ENCODE measurements around the gene TMEM267.
"Not testable (repeated sequence)": the region's sequence is repeated elsewhere in the genome, so short reads cannot be mapped to it uniquely, and the experiment has no call there.

Gene TMEM267, protein sequence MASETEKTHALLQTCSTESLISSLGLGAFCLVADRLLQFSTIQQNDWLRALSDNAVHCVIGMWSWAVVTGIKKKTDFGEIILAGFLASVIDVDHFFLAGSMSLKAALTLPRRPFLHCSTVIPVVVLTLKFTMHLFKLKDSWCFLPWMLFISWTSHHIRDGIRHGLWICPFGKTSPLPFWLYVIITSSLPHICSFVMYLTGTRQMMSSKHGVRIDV

DNA sequence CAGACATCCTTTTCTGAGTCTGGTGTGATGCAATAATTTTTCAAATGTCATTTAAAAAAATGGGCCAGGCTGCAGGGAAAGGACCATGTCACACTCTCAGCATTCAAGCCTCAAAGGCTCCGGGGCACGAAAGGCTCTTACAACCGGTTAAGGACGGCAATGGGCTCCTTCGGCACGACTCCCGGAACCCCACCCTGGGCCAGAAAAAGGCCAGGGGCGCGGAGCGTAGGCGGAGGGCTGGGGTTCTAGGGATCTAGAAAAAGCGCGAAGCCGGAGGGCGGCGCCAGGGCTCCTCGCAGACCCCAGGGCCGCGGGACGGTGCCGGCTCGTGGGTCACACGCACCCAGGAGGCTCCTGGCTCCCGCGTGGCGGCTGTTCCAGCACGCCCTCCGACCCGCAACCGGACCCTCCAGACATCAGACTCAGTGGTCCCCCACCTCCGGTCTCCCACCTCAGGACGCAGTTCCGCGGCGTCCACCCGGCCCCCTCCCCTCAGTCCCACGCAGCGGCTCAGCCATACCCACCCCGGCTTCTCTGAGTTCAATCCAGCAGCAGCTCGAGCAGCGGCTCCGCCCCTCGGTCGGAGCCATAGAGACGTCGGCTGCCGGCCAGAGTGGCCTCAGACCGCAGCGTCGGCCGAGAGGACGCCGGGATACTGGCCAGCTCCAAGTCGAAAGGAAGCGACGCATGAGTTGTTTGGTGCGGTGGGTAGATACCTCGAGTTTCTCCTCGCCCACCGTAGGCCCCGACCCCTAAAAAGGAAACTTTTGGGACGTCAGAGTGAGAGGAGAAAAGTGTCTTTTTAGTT, at the start of gene TMEM267:
TSS of gene TMEM267 (minus strand) at position 568 of the 808 bp plus-strand sequence. CDS start 29,896 bp downstream, outside the sequence.
- Mint-ChIP-seq H3K4me3 (peak within 1 kb of the TSS; percentile 98), H3K9me3 (no peaks in the 10 kb centered on the region), H3K27me3 (ENCODE audit: low read depth) (no peaks in the 10 kb centered on the region), H3K36me3 (ENCODE audit: low read depth) (peaks cover 14% of the 10 kb centered on the region), H3K27ac (peak within 1 kb of the TSS; percentile 100), H3K4me1 (ENCODE audit: low read depth) (peaks cover 39% of the 10 kb centered on the region)
- peak; percentile 84 for DNase-seq (ENCODE audit: low spot score)

DNA sequence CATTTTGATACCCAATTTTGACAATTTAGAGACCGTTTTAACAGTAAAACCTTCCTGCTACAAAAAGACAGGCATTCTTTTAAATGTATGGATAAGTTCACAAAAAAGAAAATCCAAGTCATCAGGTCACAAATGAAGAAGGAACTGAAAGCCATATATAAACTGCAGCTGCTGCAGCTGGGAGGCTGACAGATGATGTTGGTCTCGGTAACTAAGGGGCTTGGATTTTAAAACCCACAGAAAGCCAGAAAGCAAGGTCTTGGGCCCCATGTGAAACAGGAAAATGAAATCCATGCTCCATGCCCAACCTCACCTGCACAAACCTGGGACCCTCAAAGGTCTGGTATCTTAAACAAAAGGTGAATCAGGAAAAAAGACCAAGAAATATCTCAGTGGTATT, 47.0 kb upstream of the TMEM267 start:
- Mint-ChIP-seq H3K4me3 (no peak overlapping the region), H3K9me3 (no peaks in the 10 kb centered on the region), H3K27me3 (ENCODE audit: low read depth) (no peaks in the 10 kb centered on the region), H3K36me3 (ENCODE audit: low read depth) (peaks cover 71% of the 10 kb centered on the region), H3K27ac (no peak overlapping the region), H3K4me1 (ENCODE audit: low read depth) (peaks cover 19% of the 10 kb centered on the region)
- no peak for DNase-seq (ENCODE audit: low spot score)

DNA sequence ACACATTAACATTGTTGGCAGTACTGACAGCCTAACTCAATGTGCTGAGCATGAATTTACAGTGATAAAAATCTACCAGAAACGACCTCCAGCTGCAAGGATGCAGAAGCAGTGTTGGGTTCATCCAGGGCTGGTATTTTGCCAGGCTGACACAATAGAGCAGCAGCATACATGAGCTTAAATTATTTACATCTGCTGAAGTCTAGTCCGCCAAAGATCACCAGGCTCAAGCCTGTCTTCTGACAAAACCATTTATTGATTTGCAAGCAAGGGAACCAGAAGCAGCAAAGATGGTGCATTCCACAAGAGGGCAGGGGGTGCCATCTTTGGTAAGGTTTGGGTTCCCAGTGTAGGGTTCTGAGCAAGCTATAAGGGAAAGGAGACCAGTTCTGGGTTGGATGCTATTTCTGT, 40.0 kb upstream of the TMEM267 start:
- Mint-ChIP-seq H3K4me3 (no peak overlapping the region), H3K9me3 (no peaks in the 10 kb centered on the region), H3K27me3 (ENCODE audit: low read depth) (no peaks in the 10 kb centered on the region), H3K36me3 (ENCODE audit: low read depth) (peaks cover 34% of the 10 kb centered on the region), H3K27ac (peak overlapping the region; percentile 34), H3K4me1 (ENCODE audit: low read depth) (peaks cover 2% of the 10 kb centered on the region)
- DNase-seq (ENCODE audit: low spot score): no peak

DNA sequence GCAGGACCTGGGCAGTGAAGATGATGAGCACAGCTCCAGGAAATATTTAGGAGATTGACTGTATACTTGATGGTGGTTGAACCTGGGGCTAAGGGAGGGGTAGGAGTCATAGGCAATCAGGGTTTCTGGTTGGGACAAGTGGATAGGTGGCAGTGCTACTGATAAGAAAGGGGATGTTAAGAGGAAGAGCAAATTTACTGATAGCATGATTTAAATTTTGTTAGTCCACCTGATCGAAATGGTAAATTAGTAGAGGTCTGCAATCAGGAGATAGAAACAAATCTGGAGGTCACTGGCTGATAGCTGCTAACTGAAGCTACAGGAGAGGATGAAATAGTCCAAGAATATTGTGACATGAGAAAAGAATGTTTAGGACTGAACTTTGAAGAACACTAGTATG, 37.0 kb upstream of the TMEM267 start:
- H3K4me3 Mint-ChIP-seq: no peak overlapping the region
- peaks cover 18% of the 10 kb centered on the region for H3K36me3 Mint-ChIP-seq (ENCODE audit: low read depth)
- no peak for DNase-seq (ENCODE audit: low spot score)
- H3K27me3 Mint-ChIP-seq (ENCODE audit: low read depth): peaks cover 3% of the 10 kb centered on the region
- peaks cover 9% of the 10 kb centered on the region for H3K4me1 Mint-ChIP-seq (ENCODE audit: low read depth)
- H3K27ac Mint-ChIP-seq: no peak overlapping the region
- H3K9me3 Mint-ChIP-seq: no peaks in the 10 kb centered on the region

DNA sequence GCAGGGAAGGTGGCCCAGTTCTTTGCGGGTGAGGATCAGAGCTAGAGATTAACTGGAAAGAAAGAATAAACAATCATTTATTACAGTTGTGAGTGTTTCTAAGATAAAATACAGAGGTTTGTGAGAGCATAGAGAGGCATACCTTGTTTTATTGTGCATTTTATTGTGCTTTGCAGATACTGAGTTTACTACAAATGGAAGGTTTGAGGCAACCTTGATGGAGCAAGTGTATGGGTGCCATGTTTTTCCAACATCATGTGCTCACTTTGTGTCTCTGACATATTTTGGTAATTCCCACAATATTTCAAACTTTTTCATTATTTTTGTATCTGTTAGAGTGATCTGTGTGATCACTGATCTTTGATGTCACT, 32.0 kb upstream of the TMEM267 start:
- peaks cover 29% of the 10 kb centered on the region for H3K4me1 Mint-ChIP-seq (ENCODE audit: low read depth)
- no peak for DNase-seq (ENCODE audit: low spot score)
- peaks cover 3% of the 10 kb centered on the region for H3K27me3 Mint-ChIP-seq (ENCODE audit: low read depth)
- H3K9me3 Mint-ChIP-seq: no peaks in the 10 kb centered on the region
- H3K27ac Mint-ChIP-seq: peak overlapping the region; percentile 93
- peak overlapping the region; percentile 83 for H3K4me3 Mint-ChIP-seq
- H3K36me3 Mint-ChIP-seq (ENCODE audit: low read depth): peaks cover 13% of the 10 kb centered on the region

DNA sequence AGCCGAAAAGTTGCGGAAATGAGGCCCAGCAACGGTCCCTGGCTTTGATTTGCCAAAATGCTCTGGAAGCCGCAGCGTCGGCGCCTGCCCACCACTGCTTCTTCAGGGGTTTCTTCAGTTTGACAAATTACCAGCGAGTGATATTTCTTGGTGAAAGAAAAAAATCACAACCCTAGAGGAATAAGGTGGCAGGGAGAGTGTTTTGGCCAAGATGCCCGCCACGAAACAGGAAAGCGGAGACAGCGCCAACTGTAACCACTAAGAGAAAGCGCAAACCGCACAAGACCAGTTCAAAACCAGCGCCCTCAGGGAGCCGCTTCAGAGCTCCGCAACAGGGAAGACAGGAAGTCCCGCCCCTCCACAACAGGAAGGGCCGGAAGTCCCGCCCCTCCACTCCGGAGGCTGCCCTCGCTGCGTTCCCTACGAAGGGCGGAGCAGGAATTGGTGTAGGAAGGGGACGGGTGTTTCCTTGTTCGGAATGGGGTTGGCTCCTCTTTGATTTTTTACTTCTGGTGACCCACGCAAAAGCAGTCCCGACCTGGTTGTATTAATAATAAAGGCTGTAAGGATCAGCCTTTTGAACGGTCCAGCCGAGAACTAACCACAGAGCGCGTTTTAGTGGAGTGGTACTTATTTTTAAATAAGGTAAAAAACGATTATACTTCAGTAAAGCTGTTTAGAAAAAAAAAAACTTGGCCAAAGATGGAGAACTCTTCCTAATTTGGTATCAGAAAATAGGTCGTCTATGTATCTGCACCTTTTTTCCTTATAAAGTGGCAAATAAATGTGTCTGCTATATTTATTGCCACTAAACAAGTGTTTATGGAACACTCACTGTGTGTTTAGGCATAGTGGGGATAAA, 31.4 kb upstream of the TMEM267 start, which contains the start of gene C5orf34:
TSS of gene C5orf34 (minus strand) at position 333 of the 862 bp plus-strand sequence. CDS start 5,809 bp downstream, outside the sequence.
- Mint-ChIP-seq H3K4me3 (peak within 1 kb of the TSS; percentile 83), H3K27ac (peak within 1 kb of the TSS; percentile 93), H3K36me3 (ENCODE audit: low read depth) (peaks cover 16% of the 10 kb centered on the region), H3K27me3 (ENCODE audit: low read depth) (peaks cover 3% of the 10 kb centered on the region), H3K9me3 (no peaks in the 10 kb centered on the region), H3K4me1 (ENCODE audit: low read depth) (peaks cover 29% of the 10 kb centered on the region)
- peak; percentile 92 for DNase-seq (ENCODE audit: low spot score)

DNA sequence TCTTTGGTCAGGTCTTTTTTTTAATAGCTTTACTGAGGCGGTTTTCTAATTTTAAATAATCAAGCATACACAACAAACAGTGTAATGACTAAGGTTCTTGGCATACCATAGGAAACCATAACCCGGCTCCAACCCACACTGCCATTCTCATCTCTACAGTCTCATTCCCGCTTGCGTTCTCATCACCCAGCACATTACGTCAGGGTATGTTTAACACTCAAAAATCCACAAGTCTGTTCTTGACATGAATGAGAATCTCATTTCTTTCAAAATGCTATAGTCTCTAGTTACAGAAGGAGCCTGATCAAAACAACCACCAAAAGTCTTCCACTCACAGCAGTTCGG, 30.8 kb upstream of the TMEM267 start:
- H3K4me3 Mint-ChIP-seq: peak overlapping the region; percentile 83
- H3K36me3 Mint-ChIP-seq (ENCODE audit: low read depth): peaks cover 16% of the 10 kb centered on the region
- no peaks in the 10 kb centered on the region for H3K9me3 Mint-ChIP-seq
- peak; percentile 44 for DNase-seq (ENCODE audit: low spot score)
- H3K4me1 Mint-ChIP-seq (ENCODE audit: low read depth): peaks cover 29% of the 10 kb centered on the region
- H3K27ac Mint-ChIP-seq: peak overlapping the region; percentile 93
- H3K27me3 Mint-ChIP-seq (ENCODE audit: low read depth): peaks cover 3% of the 10 kb centered on the region

DNA sequence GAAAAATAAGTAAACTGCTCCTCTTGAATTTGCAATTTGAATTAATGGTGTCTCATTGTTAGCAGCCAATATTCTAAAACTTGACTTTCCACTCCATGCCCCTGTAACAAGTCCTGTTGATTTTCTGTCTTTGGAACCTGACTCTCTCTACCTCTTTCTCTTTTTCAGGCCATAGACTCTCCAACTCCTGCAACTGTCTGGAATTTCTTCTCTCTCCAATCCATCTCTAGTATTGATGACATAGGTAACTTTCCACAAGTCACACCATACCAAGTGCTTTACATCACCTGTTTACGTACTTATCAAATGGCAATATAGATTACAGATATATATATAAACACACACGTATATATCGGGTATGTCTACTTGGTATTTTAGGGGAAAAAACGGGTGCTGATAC, 30.4 kb upstream of the TMEM267 start:
- peaks cover 29% of the 10 kb centered on the region for H3K4me1 Mint-ChIP-seq (ENCODE audit: low read depth)
- no peak for DNase-seq (ENCODE audit: low spot score)
- peaks cover 3% of the 10 kb centered on the region for H3K27me3 Mint-ChIP-seq (ENCODE audit: low read depth)
- peak overlapping the region; percentile 83 for H3K4me3 Mint-ChIP-seq
- peak overlapping the region; percentile 93 for H3K27ac Mint-ChIP-seq
- no peaks in the 10 kb centered on the region for H3K9me3 Mint-ChIP-seq
- H3K36me3 Mint-ChIP-seq (ENCODE audit: low read depth): peaks cover 20% of the 10 kb centered on the region

DNA sequence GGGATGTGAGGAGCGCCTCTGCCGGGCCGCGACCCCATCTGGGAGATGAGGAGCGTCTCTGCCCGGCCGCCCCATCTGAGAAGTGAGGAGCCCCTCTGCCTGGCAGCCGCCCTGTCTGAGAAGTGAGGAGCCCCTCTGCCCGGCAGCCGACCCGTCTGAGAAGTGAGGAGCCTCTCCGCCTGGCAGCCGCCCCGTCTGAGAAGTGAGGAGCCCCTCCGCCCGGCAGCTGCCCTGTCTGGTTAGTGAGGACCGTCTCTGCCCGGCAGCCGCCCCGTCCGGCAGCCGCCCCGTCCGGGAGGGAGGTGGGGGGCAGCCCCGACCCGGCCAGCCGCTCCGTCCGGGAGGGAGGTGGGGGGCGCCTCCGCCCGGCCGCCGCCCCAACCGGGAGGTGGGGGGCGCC, 27.4 kb upstream of the TMEM267 start:
- Mint-ChIP-seq H3K36me3 (ENCODE audit: low read depth) (peaks cover 25% of the 10 kb centered on the region), H3K4me1 (ENCODE audit: low read depth) (peaks cover 25% of the 10 kb centered on the region)
- H3K9me3 Mint-ChIP-seq; H3K27ac Mint-ChIP-seq; H3K27me3 Mint-ChIP-seq (ENCODE audit: low read depth); H3K4me3 Mint-ChIP-seq; DNase-seq (ENCODE audit: low spot score): not testable (repeated sequence)

DNA sequence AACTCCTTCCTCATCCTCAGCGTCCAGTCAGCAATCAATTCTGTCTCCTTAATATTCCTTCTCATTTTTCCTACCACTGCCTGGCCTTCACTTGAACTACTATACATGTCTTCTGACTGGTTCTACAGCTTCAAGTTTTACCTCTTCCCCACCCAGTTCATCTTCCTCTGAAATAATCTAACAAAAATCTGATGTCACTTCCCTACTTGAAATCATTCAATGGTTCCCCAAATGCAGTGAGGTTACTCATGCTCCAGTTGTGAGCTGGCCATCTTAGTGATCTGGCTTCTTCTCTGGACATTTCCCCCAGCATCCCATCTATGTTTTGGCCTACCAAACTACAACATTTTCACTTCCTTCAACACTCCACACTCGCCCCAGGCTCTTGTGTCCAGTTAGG, 14.9 kb upstream of the TMEM267 start:
- H3K4me1 Mint-ChIP-seq (ENCODE audit: low read depth): peaks cover 2% of the 10 kb centered on the region
- no peak overlapping the region for H3K27ac Mint-ChIP-seq

DNA sequence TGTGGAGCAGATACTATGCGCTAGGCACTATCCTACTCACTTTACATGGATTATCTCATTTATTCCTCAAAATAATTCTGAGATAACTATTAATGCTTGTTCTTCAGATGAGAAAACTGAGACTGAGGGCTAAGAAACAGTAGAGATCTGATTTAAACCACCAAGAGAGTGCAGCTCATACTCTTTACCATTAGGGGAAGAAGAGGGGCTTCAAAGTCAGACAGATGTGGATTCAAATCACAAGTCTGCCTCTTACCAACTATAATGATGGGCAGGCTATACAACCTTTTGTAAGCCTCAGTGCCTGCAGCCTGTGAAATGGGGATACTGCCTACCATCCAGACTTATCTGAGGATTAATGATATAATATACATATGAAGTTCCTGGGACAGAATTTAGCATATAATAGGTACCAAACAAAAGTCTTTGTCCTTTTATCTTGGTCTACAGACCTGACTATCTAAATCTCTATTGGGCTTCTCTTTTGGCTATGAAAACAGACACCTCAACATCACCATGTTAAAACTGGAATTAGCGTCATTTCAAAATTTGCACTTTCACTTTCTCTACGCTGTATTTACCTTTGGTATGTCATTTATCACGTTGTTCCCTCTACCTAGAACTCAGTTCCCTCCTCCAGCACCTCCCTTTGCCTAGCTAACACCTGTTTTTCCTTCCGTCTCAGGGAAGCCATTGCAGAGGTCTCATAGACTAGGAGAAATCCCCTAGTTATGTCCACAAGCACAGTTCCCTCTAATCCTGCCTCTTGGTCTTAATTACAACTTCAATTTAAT, 13.8 kb upstream of the TMEM267 start:
- Mint-ChIP-seq H3K27ac (peak overlapping the region; percentile 9), H3K4me3 (no peak overlapping the region), H3K9me3 (no peaks in the 10 kb centered on the region), H3K36me3 (ENCODE audit: low read depth) (peaks cover 14% of the 10 kb centered on the region), H3K4me1 (ENCODE audit: low read depth) (peaks cover 2% of the 10 kb centered on the region), H3K27me3 (ENCODE audit: low read depth) (no peaks in the 10 kb centered on the region)
- DNase-seq (ENCODE audit: low spot score): no peak

More for the DNA sequence above, 14.9 kb upstream of the TMEM267 start:
- peaks cover 20% of the 10 kb centered on the region for H3K36me3 Mint-ChIP-seq (ENCODE audit: low read depth)
- H3K4me3 Mint-ChIP-seq: no peak overlapping the region
- no peaks in the 10 kb centered on the region for H3K9me3 Mint-ChIP-seq
- H3K27me3 Mint-ChIP-seq (ENCODE audit: low read depth): no peaks in the 10 kb centered on the region
- DNase-seq (ENCODE audit: low spot score): no peak

DNA sequence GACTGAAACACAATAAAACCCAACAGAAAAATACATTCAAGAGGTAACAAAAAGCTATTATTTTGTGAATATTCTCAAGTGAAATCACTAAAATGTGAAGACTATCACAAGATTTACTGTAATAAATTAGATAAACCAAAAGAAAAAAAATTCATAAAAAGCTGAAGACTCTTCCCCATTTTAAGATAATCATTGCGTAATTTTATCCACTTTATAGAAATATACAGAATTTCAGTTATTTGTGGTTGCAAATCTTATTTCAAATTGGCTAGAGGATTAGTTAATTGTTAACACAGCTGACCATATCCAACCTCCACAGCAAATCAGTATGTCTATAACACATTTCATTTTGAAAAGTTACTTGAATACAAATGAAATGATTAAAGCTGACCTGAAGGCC, 7.7 kb upstream of the TMEM267 start:
- Mint-ChIP-seq H3K27me3 (ENCODE audit: low read depth) (no peaks in the 10 kb centered on the region), H3K4me1 (ENCODE audit: low read depth) (no peaks in the 10 kb centered on the region), H3K36me3 (ENCODE audit: low read depth) (peaks cover 21% of the 10 kb centered on the region), H3K9me3 (no peaks in the 10 kb centered on the region), H3K27ac (no peak overlapping the region), H3K4me3 (no peak overlapping the region)
- no peak for DNase-seq (ENCODE audit: low spot score)

DNA sequence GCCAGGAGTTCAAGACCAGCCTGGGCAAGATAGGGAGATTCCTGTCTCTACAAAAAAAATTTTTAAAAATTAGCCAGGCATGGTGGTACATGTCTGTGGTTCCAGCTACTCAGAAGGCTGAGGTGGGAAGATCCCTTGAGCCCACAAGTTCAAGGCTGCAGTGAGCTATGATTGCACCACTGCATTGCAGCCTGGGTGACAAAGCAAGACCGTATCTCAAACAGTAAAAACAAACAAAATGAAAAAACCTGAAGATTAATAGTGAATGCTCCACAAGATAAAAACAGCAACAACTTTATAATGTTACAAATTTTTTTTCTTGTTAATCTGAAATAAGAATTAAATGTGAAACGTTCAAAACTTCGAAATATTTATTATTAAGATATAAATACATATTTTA, 2.7 kb upstream of the TMEM267 start:
- no peaks in the 10 kb centered on the region for H3K9me3 Mint-ChIP-seq
- H3K27ac Mint-ChIP-seq: no peak overlapping the region
- no peak overlapping the region for H3K4me3 Mint-ChIP-seq
- DNase-seq (ENCODE audit: low spot score): no peak
- H3K4me1 Mint-ChIP-seq (ENCODE audit: low read depth): peaks cover 29% of the 10 kb centered on the region
- peaks cover 20% of the 10 kb centered on the region for H3K36me3 Mint-ChIP-seq (ENCODE audit: low read depth)
- no peaks in the 10 kb centered on the region for H3K27me3 Mint-ChIP-seq (ENCODE audit: low read depth)
